H1 (cell line): ENCODE results near the gene CD38. TPM values are rescaled to one million over a fixed set of nuclear protein-coding genes. Genes with fewer than 3 reads are reported as not detected.

ENCODE experiments used
- CTCF ChIA-PET: fragments of 300-600 bp; sonication (Branson Sonifier 250); formaldehyde crosslinking; loops from one replicate; lab custom pipeline; 2021; ENCODE audit not compliant: partially characterized antibody; lab: Charles Lee
- POLR2A ChIA-PET: fragments of 300-600 bp; sonication (Branson Sonifier 250); formaldehyde crosslinking; loops from one replicate; lab custom pipeline; 2021; ENCODE audit warnings: inconsistent platforms; ENCODE audit not compliant: partially characterized antibody; lab: Charles Lee
- DNase-seq, 2 experiments: peaks; one replicate each; pipeline versions ENCODE4 v3.0.0 to v3.0.0-alpha.2; 2010 to 2022; ENCODE audit warnings: low spot score in 2 of 2, low read depth in 1 of 2, mixed read lengths in 1 of 2
- FAIRE-seq: peaks from 2 replicates; lab custom pipeline; 2011; peaks lifted over from hg19 to GRCh38; lab: Jason Lieb, UNC
- H2AFZ ChIP-seq: 2 replicates; pipeline ENCODE4 v1.8.1; 2012; ENCODE audit warnings: low read length, inconsistent platforms
- H2AK5ac ChIP-seq: 2 replicates; pipeline ENCODE4 v1.6.1; 2013; ENCODE audit warnings: low read depth, low read length
- H2BK120ac ChIP-seq: replicated peaks from 2 replicates; pipeline ENCODE3; 2013; ENCODE audit warnings: low read depth, low read length, inconsistent platforms
- H2BK12ac ChIP-seq: 2 replicates; pipeline ENCODE4 v1.6.1; 2013; ENCODE audit warnings: low read depth, low read length
- H2BK15ac ChIP-seq: 2 replicates; pipeline ENCODE4 v1.6.1; 2013; ENCODE audit warnings: low read length
- H2BK20ac ChIP-seq: 2 replicates; pipeline ENCODE4 v1.6.1; 2013; ENCODE audit warnings: low read length
- H2BK5ac ChIP-seq: 2 replicates; pipeline ENCODE4 v1.6.1; 2013; ENCODE audit warnings: low read depth, low read length
- H3K14ac ChIP-seq: 2 replicates; pipeline ENCODE4 v1.6.1; 2013; ENCODE audit warnings: inconsistent platforms; ENCODE audit not compliant: insufficient read length
- H3K18ac ChIP-seq: 2 replicates; pipeline ENCODE4 v1.6.1; 2013; ENCODE audit warnings: low read length; ENCODE audit errors: extremely low read depth
- H3K23ac ChIP-seq: 2 replicates; pipeline ENCODE4 v1.6.1; 2013; ENCODE audit warnings: inconsistent platforms; ENCODE audit not compliant: insufficient read length
- H3K23me2 ChIP-seq: 2 replicates; pipeline ENCODE4 v1.6.1; 2013; ENCODE audit warnings: low read depth, low read length
- H3K27ac ChIP-seq: 2 replicates; pipeline ENCODE4 v1.6.1; 2011; ENCODE audit warnings: low read depth, low read length, inconsistent platforms
- H3K27me3 ChIP-seq, 4 experiments: replicated peaks in 1 of 4; 1 replicate in 1 of 4; 2 replicates in 3 of 4; pipeline versions ENCODE4 v1.6.1 to v1.8.1; 2011 to 2013; ENCODE audit warnings: low read length in 3 of 4, mild to moderate bottlenecking in 3 of 4, inconsistent platforms in 2 of 4, mixed read lengths in 2 of 4, moderate library complexity in 1 of 4; ENCODE audit not compliant: control insufficient read depth in 3 of 4, insufficient read depth in 3 of 4; ENCODE audit errors: extremely low read depth in 1 of 4
- H3K36me3 ChIP-seq, 4 experiments: 2 replicates each; pipeline versions ENCODE4 v1.6.1 to v1.8.1; 2011 to 2013; ENCODE audit warnings: mild to moderate bottlenecking in 4 of 4, low read length in 3 of 4, moderate library complexity in 2 of 4, control low read depth in 1 of 4, inconsistent platforms in 1 of 4; ENCODE audit not compliant: insufficient read depth in 4 of 4, control insufficient read depth in 2 of 4
- H3K4ac ChIP-seq: replicated peaks from 2 replicates; pipeline ENCODE3; 2013; ENCODE audit warnings: low read length, low read depth, mixed read lengths, inconsistent platforms; ENCODE audit not compliant: insufficient read length
- H3K4me1 ChIP-seq, 4 experiments: replicated peaks in 1 of 4; 1 replicate in 1 of 4; 2 replicates in 3 of 4; pipeline versions ENCODE4 v1.6.1 to v1.8.1; 2011 to 2013; ENCODE audit warnings: low read length in 3 of 4, inconsistent platforms in 2 of 4, mixed read lengths in 1 of 4; ENCODE audit not compliant: insufficient read depth in 4 of 4, control insufficient read depth in 3 of 4
- H3K4me2 ChIP-seq, 2 experiments: 2 replicates each; pipeline versions ENCODE4 v1.6.1 to v1.8.1; 2011 to 2013; ENCODE audit warnings: low read depth in 2 of 2, low read length in 2 of 2, control low read depth in 1 of 2, inconsistent platforms in 1 of 2, mild to moderate bottlenecking in 1 of 2; ENCODE audit not compliant: insufficient read depth in 1 of 2
- H3K4me3 ChIP-seq, 4 experiments: fragments of 200-600, 300-600 bp in 1 of 4; sonication (generic), shearing (Covaris generic), sonication (Bioruptor Twin) in 1 of 4; 2 replicates each; pipeline versions ENCODE4 v1.5.1 to v1.8.1; 2011 to 2016; ENCODE audit warnings: low read length in 4 of 4, low read depth in 3 of 4, control low read depth in 2 of 4, inconsistent platforms in 2 of 4, mild to moderate bottlenecking in 2 of 4, mixed read lengths in 1 of 4, moderate library complexity in 1 of 4; ENCODE audit not compliant: insufficient read depth in 2 of 4; ENCODE audit errors: extremely low read depth in 1 of 4
- H3K56ac ChIP-seq: replicated peaks from 2 replicates; pipeline ENCODE3; 2013; ENCODE audit warnings: low read depth, mild to moderate bottlenecking, mixed read lengths, low read length, inconsistent platforms; ENCODE audit not compliant: insufficient read length
- H3K79me1 ChIP-seq: 2 replicates; pipeline ENCODE4 v1.6.1; 2013; ENCODE audit warnings: low read depth, low read length, control low read depth
- H3K79me2 ChIP-seq, 2 experiments: 2 replicates each; pipeline versions ENCODE4 v1.6.1 to v1.8.1; 2012 to 2013; ENCODE audit warnings: low read length in 2 of 2, mild to moderate bottlenecking in 2 of 2, inconsistent platforms in 1 of 2; ENCODE audit not compliant: insufficient read depth in 2 of 2, control insufficient read depth in 1 of 2
- H3K9ac ChIP-seq, 4 experiments: replicated peaks in 1 of 4; 1 replicate in 1 of 4; 2 replicates in 3 of 4; pipeline versions ENCODE4 v1.6.1 to v1.8.1; 2011 to 2013; ENCODE audit warnings: low read depth in 3 of 4, low read length in 3 of 4, control low read depth in 2 of 4, mild to moderate bottlenecking in 2 of 4, moderate library complexity in 2 of 4, inconsistent platforms in 1 of 4; ENCODE audit errors: extremely low read depth in 1 of 4
- H3K9me3 ChIP-seq, 2 experiments: 2 replicates each; pipeline versions ENCODE4 v1.6.1 to v1.8.1; 2012 to 2013; ENCODE audit warnings: mild to moderate bottlenecking in 2 of 2, moderate library complexity in 2 of 2, control low read depth in 1 of 2, inconsistent platforms in 1 of 2, low read depth in 1 of 2, low read length in 1 of 2, mixed read lengths in 1 of 2; ENCODE audit not compliant: insufficient read depth in 2 of 2
- H4K20me1 ChIP-seq, 2 experiments: replicated peaks in 1 of 2; 2 replicates each; pipeline versions ENCODE3 to v1.8.1; 2011 to 2013; ENCODE audit warnings: inconsistent platforms in 2 of 2, low read length in 2 of 2, mild to moderate bottlenecking in 1 of 2; ENCODE audit not compliant: insufficient read depth in 2 of 2, control insufficient read depth in 1 of 2
- H4K5ac ChIP-seq: 2 replicates; pipeline ENCODE4 v1.6.1; 2013; ENCODE audit warnings: low read length, low read depth, mixed read lengths, inconsistent platforms; ENCODE audit not compliant: insufficient read length
- H4K8ac ChIP-seq: 2 replicates; pipeline ENCODE4 v1.8.0; 2013; ENCODE audit warnings: mild to moderate bottlenecking, moderate library complexity, low read length, inconsistent platforms; ENCODE audit not compliant: insufficient read depth; ENCODE audit errors: extremely low read depth
- H4K91ac ChIP-seq: replicated peaks from 2 replicates; pipeline ENCODE3; 2013; ENCODE audit warnings: low read length, mixed read lengths, inconsistent platforms; ENCODE audit not compliant: insufficient read length
- BACH1 ChIP-seq: IDR thresholded peaks from 2 replicates; pipeline ENCODE4 v1.6.1; 2012; ENCODE audit warnings: low read length, improper control_type of control experiment
- NANOG ChIP-seq: IDR thresholded peaks from 2 replicates; pipeline ENCODE4 v1.6.1; 2011; ENCODE audit warnings: low read length, low read depth, mild to moderate bottlenecking, inconsistent platforms; ENCODE audit not compliant: insufficient read depth, poor library complexity, severe bottlenecking
- PHF8 ChIP-seq: fragments of 200-600 bp; sonication (generic); conservative IDR thresholded peaks from 2 replicates; pipeline ENCODE4 v1.7.1; 2012; ENCODE audit warnings: low read depth, mild to moderate bottlenecking, inconsistent platforms, low read length, moderate library complexity
- SIRT6 ChIP-seq: IDR thresholded peaks from one replicate; pipeline ENCODE4 v1.7.1; 2012; ENCODE audit warnings: low read length, inconsistent platforms
- SP4 ChIP-seq: IDR thresholded peaks from 2 replicates; pipeline ENCODE4 v1.6.1; 2012; ENCODE audit warnings: low read length, inconsistent platforms
- WGBS, 2 experiments: shearing (Covaris generic) in 1 of 2; methylation state at CpG; one replicate each; pipeline versions ENCODE4 v1.1.6 to v1.1.7; 2013 to 2015; ENCODE audit warnings: low lambda C conversion rate in 2 of 2, mixed read lengths in 2 of 2, inconsistent platforms in 1 of 2, low coverage in 1 of 2, missing lambda C conversion rate in 1 of 2; ENCODE audit not compliant: insufficient replicate concordance in 2 of 2, insufficient coverage in 1 of 2, insufficient read length in 1 of 2; ENCODE audit errors: extremely low coverage in 1 of 2, missing lambda C conversion rate in 1 of 2; 5-methylcytosine and 5-hydroxymethylcytosine counted together
- polyA plus RNA-seq, 7 experiments: library from polyadenylated mRNA; depleted of rRNA in 3 of 7; stranded (reverse) in 5 of 7; unstranded in 2 of 7; fragments of >200 nt in 5 of 7; fragments of 200-250 nt in 2 of 7; gene quantifications; 1 replicate in 5 of 7; 2 replicates in 1 of 7; 4 replicates in 1 of 7; pipeline versions ENCODE4 v1.2.1 to v1.2.3, GENCODE V29; 2011 to 2013; ENCODE audit warnings: missing spikeins in 2 of 7, mixed read lengths in 2 of 7
- total RNA-seq: library from RNA; stranded (reverse); fragmentation: NEBNext Ultra II Directional; extraction: Animal tissue kit (Norgen Biotek cat#: 25700); gene quantifications from 2 replicates; pipeline ENCODE4 v1.2.1, GENCODE V29; 2021

The CD38 gene
- total and polyA plus RNA-seq, 2 of the 8 experiments (the other 6 are each of a cell fraction or from before 2014, with no cell fraction given) = 0.14 to 0.24 TPM

DNA sequence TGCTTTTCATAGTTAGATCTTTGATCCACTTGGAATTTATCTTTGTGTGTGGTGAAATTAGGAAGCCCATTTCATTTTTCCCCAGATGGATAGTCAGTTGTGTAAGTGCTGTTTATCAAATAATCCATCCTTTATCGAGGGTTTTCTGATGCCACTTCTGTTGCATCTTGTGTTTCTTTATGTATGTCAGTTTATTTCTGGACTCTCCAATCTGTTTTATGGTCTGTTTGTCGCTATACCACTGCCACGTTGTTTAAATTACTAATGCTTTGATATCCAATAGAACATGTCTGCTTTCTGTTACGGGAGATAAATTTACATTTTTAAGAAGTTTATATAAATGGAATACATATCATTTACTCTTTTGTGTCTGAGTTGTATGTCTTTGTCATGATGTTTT is 21.0 kb downstream of the CD38 start:
- no peak overlapping the region for H2AK5ac ChIP-seq
- H3K18ac ChIP-seq = no peak overlapping the region
- CTCF ChIA-PET = interaction anchor here (0.7 to 1.4 kb wide), 4 partner anchors 13 to 157 kb away, joined by 3 to 6 read pairs (median 4); no protein-coding TSS in a partner anchor
- H3K36me3 ChIP-seq = no peaks in the 10 kb centered on the region
- no peak overlapping the region for H4K91ac ChIP-seq
- 91% methylated on average over 4 of the region's 4 CpGs; no CpG with 5 or more reads in 1 of the 2 experiments for WGBS, 2 experiments
- no peak overlapping the region for H2BK120ac ChIP-seq
- no peak overlapping the region for H3K4me2 ChIP-seq
- H2AFZ ChIP-seq = no peak overlapping the region
- no peak overlapping the region for H3K9ac ChIP-seq
- H3K4me3 ChIP-seq = no peak overlapping the region
- TF ChIP-seq SIRT6 (no peak), BACH1 (no peak), PHF8 (no peak), SP4 (no peak), NANOG (no peak)
- no peak overlapping the region for H2BK12ac ChIP-seq
- H4K20me1 ChIP-seq = no peaks in the 10 kb centered on the region
- H3K79me1 ChIP-seq = no peaks in the 10 kb centered on the region
- H3K14ac ChIP-seq = no peak overlapping the region
- no peak overlapping the region for H2BK15ac ChIP-seq
- no peaks in the 10 kb centered on the region for H3K4me1 ChIP-seq
- no peak overlapping the region for H3K56ac ChIP-seq
- no peaks in the 10 kb centered on the region for H3K79me2 ChIP-seq
- H2BK5ac ChIP-seq = no peak overlapping the region
- POLR2A ChIA-PET = no interaction called here
- H4K5ac ChIP-seq = no peak overlapping the region
- DNase-seq (no peak), FAIRE-seq (no peak)
- H3K23ac ChIP-seq = no peak overlapping the region
- H3K27me3 ChIP-seq = no peaks in the 10 kb centered on the region
- no peak overlapping the region for H3K4ac ChIP-seq
- H3K9me3 ChIP-seq = no peaks in the 10 kb centered on the region
- no peak overlapping the region for H3K27ac ChIP-seq
- H2BK20ac ChIP-seq = no peak overlapping the region
- no peaks in the 10 kb centered on the region for H3K23me2 ChIP-seq
- H4K8ac ChIP-seq = no peak overlapping the region
